Measurements from ENCODE around the gene PCYT1A.
"Not testable (repeated sequence)": the region's sequence is repeated elsewhere in the genome, so short reads cannot be mapped to it uniquely, and the experiment has no call there.

Gene PCYT1A

DNA sequence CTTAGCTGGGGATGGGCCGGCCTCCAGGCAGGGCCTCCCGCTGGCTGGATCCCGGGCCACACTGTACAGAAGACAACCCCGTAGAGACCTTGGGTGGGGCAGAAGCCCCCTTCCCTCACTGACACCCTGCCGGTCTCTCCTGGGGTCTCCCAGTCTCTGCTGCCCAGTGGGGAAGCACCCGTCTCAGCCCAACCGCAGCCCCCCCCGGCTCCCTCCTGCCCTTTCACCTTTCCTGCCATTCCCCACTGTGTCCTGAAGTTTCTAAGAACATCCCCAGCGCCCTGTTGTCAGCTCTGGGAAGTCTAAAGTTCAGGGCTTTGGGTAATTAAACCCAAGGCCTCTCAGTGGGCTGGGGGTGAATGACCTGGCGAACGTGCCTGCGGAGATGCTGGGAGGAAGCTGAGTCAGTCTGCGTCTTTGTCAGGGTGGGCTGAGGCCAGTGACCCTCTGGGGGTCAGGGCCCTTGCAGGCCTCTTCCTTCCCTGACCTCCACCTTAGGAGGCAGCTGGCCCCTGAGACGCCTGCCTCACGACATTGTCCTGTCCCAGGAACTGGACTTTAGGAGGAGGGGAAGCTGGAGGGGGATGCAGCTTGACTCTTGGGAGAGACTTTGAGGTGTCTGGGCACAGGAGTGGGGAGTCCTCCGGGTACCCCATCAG is 72.6 kb downstream of the PCYT1A start:
- DNase-seq (ENCODE audit: low read depth in 2 of 2): no peak

DNA sequence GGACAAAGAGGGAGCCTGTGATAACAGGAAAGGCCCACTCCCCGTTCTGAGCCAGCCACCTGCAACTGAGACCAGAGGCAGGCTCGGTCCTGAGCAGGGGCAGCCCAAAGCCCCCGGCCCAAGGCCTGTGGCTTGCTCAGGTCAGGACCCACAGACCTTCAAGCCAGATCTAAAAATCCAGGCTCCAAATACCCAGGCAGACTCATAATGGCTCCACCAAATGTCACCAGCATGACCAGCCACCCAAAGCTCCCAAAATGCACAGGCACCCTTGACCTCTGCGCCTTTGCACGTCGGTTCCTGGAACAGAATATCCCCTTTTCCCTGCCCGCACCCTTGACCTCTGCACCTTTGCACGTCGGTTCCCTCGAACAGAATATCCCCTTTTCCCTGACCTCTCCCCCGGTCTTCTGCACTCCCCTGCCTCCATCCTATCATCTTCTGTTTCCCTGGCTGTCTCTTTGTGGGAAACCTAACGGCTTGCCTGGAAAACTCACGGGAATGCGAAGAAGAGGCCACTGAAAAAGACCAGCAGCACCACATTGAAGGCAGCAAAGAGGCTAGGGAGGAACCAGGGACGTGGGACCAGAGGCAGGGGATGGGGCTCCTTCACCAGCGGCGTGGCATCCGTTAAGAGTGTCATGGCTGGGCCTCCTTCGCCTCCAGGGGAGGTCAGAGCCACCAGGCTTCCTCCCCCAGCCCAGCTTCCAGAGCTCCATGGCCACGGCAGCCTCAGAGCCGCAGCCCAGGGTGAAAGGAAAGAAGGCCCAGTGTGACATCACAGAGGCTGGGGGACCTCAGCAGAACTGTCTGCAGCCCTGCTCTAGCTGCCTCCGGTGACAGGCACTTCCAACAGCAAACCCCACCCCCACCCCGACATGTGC is 76.6 kb downstream of the PCYT1A start, which contains the start of gene ZDHHC19:
ZDHHC19 (minus strand) TSS at position 728 of the 884 bp plus-strand sequence; CDS start at position 643, 85 bp downstream.
- DNase-seq (ENCODE audit: low read depth in 2 of 2): no peak

- not testable (repeated sequence) for DNase-seq (ENCODE audit: low read depth in 2 of 2)
Measured at GRCh38 chr3:196209944-196210672, 77.4 kb downstream of the PCYT1A start.

- no peak for DNase-seq (ENCODE audit: low read depth in 2 of 2)
Measured at GRCh38 chr3:196208942-196209695, 78.4 kb downstream of the PCYT1A start.

DNA sequence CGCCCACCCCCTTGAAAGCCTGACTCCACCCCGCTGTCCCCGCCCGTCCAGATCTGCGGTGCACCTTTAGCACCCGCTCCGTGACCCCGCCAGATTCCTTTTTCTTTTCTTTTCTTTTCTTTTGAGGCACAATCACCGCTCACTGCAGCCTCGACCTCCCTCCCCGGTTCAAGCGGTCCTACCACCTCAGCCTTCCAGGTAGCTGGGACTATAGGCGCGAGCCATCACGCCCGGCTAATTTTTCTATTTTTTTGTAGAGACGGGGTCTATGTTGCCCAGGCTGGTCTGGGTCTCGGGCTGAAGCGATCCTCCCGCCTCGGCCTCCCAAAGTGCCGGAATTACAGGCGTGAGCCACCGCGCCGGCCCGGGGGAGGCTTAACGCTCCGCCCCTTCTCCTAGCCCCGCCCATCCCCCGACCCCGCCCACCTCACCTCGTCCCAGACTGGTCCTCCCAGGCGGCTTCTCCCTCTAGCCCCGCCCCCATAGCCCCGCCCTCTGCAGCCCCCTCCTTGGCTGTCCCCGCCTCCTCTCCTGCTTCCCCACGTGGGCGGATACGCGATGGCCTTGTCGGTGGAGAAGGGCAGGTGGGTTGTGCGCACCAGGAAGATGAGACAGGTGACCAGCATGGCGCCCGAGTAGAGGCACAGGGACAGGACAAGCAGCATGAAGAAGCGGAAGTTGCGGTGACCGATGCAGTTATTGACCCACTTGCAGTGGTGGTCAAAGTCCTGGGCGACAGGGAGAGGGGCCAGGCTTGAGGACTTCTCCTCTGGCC is 79.5 kb downstream of the PCYT1A start:
- DNase-seq (ENCODE audit: low read depth in 2 of 2): peak in 1 of 2 donors; percentile 27

GRCh38 chr3:196207159-196207832 is 80.2 kb downstream of the PCYT1A start:
- no peak for DNase-seq (ENCODE audit: low read depth in 2 of 2)

DNA sequence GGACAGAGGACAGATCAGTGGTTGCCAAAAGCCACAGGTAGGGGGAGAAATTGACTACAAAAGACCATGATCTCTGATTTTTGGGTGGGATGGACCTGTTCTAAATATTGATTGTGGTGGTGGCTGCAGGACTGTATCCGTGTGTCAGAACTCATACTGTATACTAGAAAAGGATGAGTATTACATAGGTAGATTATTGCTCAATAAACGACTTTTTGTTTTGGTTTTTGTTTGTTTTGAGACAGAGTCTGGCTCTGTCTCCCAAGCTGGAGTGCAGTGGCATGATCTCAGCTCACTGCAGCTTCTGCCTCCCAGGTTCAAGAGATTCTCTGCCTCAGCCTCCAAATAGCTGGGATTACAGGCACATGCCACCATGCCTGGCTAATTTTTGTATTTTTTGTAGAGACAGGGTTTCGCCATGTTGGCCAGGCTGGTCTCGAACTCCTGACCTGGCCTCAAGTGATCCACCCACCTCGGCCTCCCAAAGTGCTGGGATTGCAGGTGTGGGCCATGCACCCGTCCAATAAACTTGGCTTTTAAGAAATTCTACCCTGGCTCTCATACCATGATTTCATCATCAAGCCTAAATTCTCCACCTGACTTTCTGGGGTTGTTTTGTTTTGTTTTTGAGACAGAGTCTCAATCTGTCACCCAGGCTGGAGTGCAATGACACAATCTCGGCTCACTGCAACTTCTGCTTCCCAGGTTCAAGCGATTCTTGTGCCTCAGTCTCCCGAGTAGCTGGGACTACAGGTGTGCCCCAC is 81.9 kb downstream of the PCYT1A start:
- not testable (repeated sequence) for DNase-seq (ENCODE audit: low read depth in 2 of 2)

- DNase-seq (ENCODE audit: low read depth in 2 of 2): no peak
Measured at GRCh38 chr3:196203846-196204245, 83.7 kb downstream of the PCYT1A start.

DNA sequence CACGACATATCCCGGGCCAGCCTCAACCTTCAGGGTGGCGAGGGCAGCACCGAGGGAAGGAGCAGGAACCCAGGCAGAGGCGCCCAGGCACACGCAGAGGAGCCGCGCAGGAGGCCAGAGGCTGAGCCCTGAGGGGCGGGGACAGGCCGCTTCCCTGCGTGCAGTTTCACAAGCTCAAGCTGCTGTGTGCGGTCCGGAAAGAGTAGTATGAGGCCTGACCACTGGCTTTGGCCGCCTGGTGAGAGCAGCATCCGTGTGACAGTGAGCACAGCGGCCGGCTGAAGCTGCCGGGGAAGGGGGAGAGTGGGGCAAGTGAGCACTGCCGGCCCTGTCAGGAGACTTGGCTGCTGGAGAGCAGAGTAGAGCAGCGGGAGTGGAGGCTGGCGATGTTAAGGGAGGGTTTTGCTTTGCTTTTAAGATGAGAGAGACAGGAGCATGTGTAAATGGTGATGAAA is 85.0 kb downstream of the PCYT1A start:
- no peak for DNase-seq (ENCODE audit: low read depth in 2 of 2)

- DNase-seq (ENCODE audit: low read depth in 2 of 2): no peak
Measured at GRCh38 chr3:196198771-196199753, 88.5 kb downstream of the PCYT1A start.

DNA sequence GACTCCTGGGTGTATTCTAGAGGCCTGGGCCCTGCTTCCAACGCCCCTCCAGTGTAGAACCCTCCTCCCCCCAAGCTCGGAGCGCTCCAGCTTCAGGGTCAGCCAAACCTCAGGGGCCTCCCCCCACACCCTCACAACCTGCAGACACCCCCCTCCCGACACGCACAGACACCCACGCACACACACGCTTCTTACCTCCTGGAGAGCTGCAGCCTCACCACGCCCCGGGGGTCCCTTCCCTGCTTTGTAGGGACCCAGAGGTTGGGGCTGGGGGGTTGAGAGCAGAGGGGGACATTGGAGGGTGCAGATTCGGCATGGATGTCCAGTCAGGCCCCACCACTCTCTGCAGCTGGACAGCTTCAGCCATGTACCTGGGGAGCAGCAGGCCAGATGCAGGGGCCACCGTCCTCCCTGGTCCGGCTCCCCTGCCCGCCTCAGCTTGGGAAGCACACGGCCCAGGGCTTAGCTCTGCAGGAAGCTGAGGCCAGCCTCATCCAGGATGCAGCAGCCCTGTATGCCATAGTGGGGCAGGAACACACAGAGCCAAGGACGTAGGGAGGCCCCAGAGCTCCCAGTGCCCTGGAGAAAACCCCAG is 89.3 kb downstream of the PCYT1A start:
- DNase-seq (ENCODE audit: low read depth in 2 of 2): no peak

GRCh38 chr3:196197524-196197923 is 90.0 kb downstream of the PCYT1A start:
- no peak for DNase-seq (ENCODE audit: low read depth in 2 of 2)

GRCh38 chr3:196195664-196196265 is 91.8 kb downstream of the PCYT1A start:
- no peak for DNase-seq (ENCODE audit: low read depth in 2 of 2)

GRCh38 chr3:196194542-196194915 is 93.0 kb downstream of the PCYT1A start:
- DNase-seq (ENCODE audit: low read depth in 2 of 2): no peak

- DNase-seq (ENCODE audit: low read depth in 2 of 2): no peak
Measured at GRCh38 chr3:196193736-196194541, 93.6 kb downstream of the PCYT1A start.

DNA sequence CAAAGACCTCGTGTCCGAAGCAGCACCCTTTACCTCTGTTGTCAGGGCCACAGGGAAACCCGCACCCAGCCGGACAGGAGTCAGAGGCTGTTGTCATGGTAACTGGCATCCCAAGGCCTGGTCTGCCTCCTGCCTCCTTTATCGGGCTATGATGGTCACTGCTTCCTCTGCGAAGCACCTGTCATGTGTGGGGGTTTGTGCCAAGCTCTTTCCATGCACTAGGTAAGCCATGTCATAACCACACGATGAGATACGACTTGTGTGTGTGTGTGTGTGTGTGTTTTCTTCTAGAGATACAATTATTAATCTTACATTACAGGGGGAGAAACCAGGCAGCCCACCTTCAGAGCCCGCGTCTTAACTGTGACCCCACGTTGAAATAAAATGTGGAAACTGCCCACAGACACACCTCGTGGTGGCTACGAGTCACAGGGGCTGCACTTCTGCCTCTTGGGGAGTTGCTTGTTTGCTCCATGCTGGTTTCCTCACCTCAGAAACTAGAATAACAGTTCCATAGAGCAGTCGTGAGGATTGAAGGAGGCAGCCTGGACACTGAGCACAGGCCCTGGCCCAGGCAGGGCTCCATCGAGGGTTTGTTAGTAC is 94.3 kb downstream of the PCYT1A start:
- no peak for DNase-seq (ENCODE audit: low read depth in 2 of 2)

All from activated CD8-positive, alpha-beta memory T cell treated with anti-CD3 and anti-CD28 coated beads for 4 hours (primary cell).